Thyroid gland (tissue), 4 donors: ENCODE data around the gene GALNT14. TPM values are rescaled to one million over a fixed set of nuclear protein-coding genes. Genes with fewer than 3 reads are reported as not detected.

Source experiments
- DNase-seq, 2 donors: peaks; one replicate each; pipeline ENCODE4 v3.0.0-alpha.2; 2019
- H3K27ac ChIP-seq, 3 donors: fragments of 200-600 bp; sonication (generic); 1 replicate in 2 of 3; 2 replicates in 1 of 3; pipeline ENCODE4 v1.5.1; 2016 to 2019; ENCODE audit warnings: mild to moderate bottlenecking in 1 of 3, moderate library complexity in 1 of 3
- H3K27me3 ChIP-seq: fragments of 200-600 bp; sonication (generic); one replicate; pipeline ENCODE4 v1.5.1; 2019
- H3K36me3 ChIP-seq, 2 donors: fragments of 200-600 bp; sonication (generic); one replicate each; pipeline ENCODE4 v1.5.1; 2016 to 2019
- H3K4me1 ChIP-seq, 2 donors: fragments of 200-600 bp; sonication (generic); one replicate each; pipeline ENCODE4 v1.5.1; 2017 to 2019
- H3K4me3 ChIP-seq, 3 donors: fragments of 200-600 bp; sonication (generic); replicated peaks in 1 of 3; 1 replicate in 2 of 3; 2 replicates in 1 of 3; pipeline ENCODE4 v1.5.1; 2016; ENCODE audit warnings: mild to moderate bottlenecking in 1 of 3
- H3K9me3 ChIP-seq: fragments of 200-600 bp; sonication (generic); one replicate; pipeline ENCODE4 v1.5.1; 2017
- POLR2A ChIP-seq, 2 donors: fragments of 450-650 bp; IDR thresholded peaks; one replicate each; pipeline ENCODE4 v1.6.1; 2017; ENCODE audit warnings: antibody characterized with exemption in 2 of 2, mild to moderate bottlenecking in 2 of 2, moderate library complexity in 1 of 2
- WGBS, 2 donors: methylation state at CpG; one replicate each; pipeline ENCODE4 v1.1.5; 2017; 5-methylcytosine and 5-hydroxymethylcytosine counted together
- intact Hi-C: fragments of 100-400 bp; cut with DNase I; formaldehyde crosslinking; loops from one replicate; pipeline ENCODE4 v1.15.1; 2023
- total RNA-seq, 4 donors: library from RNA; depleted of rRNA; stranded (reverse); fragments of >200 nt; gene quantifications; one replicate each; pipeline ENCODE4 v1.2.3, GENCODE V29; 2016
- TF ChIP-seq, protein P1 (sequence below), 6 experiments: fragments of 200-600 bp in 3 of 6; fragments of 450-650 bp in 3 of 6; sonication (generic) in 3 of 6; IDR thresholded peaks; one replicate each; pipeline ENCODE4 v1.5.1; 2016 to 2019; ENCODE audit warnings: antibody characterized with exemption in 6 of 6, mild to moderate bottlenecking in 2 of 6, inconsistent platforms in 1 of 6, moderate library complexity in 1 of 6

GALNT14 gene
- total RNA-seq, 4 donors from 2014 or later = 0.54 to 5.1 (median 1.1) TPM

DNA sequence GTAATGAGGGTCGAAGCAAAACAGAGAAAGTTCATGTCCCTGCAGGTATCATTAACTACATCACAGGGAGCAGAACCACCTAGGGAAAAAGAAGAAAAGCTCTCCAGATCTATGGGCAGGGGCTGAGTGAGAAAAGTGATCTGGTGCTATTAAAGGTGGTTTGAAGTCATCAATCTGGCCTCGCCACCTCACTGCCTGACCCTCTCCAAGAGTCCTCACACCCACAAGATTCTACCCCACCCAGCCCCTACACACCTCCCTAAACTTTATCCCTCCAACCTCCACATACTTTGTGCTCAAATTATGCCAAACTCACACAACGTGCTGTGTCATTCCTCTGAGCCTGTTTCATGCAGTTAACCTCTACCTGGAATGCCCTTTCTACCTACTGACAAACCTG, 2.2 kb downstream of the GALNT14 start:
- 53 to 62% methylated on average over 3 of the region's 3 CpGs for WGBS, 2 donors
- no peak overlapping the region for H3K4me3 ChIP-seq
- intact Hi-C loops = no loop called here
- peaks cover 6 to 14% of the 10 kb centered on the region in 2 donors for H3K4me1 ChIP-seq
- H3K9me3 ChIP-seq = no peaks in the 10 kb centered on the region
- H3K36me3 ChIP-seq = no peaks in the 10 kb centered on the region
- no peak for TF ChIP-seq POLR2A (IDR thresholded peaks at IDR 0.05)
- TF ChIP-seq, protein P1, sequence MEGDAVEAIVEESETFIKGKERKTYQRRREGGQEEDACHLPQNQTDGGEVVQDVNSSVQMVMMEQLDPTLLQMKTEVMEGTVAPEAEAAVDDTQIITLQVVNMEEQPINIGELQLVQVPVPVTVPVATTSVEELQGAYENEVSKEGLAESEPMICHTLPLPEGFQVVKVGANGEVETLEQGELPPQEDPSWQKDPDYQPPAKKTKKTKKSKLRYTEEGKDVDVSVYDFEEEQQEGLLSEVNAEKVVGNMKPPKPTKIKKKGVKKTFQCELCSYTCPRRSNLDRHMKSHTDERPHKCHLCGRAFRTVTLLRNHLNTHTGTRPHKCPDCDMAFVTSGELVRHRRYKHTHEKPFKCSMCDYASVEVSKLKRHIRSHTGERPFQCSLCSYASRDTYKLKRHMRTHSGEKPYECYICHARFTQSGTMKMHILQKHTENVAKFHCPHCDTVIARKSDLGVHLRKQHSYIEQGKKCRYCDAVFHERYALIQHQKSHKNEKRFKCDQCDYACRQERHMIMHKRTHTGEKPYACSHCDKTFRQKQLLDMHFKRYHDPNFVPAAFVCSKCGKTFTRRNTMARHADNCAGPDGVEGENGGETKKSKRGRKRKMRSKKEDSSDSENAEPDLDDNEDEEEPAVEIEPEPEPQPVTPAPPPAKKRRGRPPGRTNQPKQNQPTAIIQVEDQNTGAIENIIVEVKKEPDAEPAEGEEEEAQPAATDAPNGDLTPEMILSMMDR (IDR thresholded peaks at IDR 0.05) = no peak
- no peak for DNase-seq
- H3K27ac ChIP-seq = no peak overlapping the region
- H3K27me3 ChIP-seq = no peaks in the 10 kb centered on the region

DNA sequence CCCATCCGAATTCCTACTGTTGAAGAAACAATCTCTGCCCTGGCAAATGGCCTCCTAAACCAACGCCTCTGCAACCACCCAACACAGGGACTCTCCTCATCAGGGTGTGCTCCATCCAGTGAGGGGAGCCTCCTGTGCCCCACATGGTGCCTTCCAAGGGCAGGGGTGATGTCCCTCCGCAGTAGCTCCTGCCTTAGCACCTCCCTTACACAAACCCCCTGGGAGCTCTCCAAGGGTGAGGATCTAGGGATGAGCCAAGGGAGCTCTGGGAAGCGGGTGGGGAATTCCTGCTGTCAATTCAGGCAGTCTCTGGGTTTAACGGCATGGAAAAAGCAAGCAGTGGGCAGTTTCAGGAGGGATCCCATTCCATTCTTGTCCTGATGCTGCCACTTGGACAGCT, 3.8 kb downstream of the GALNT14 start:
- Histone ChIP-seq H3K4me3 (no peak overlapping the region), H3K27ac (no peak overlapping the region), H3K9me3 (no peaks in the 10 kb centered on the region), H3K36me3 (no peaks in the 10 kb centered on the region), H3K4me1 (peaks cover 6 to 14% of the 10 kb centered on the region in 2 donors), H3K27me3 (no peaks in the 10 kb centered on the region)
- no peak for DNase-seq
- 75 to 80% methylated on average over 5 of the region's 5 CpGs for WGBS, 2 donors
- TF ChIP-seq, protein P1 (IDR thresholded peaks at IDR 0.05) = no peak
- no peak for TF ChIP-seq POLR2A (IDR thresholded peaks at IDR 0.05)
- intact Hi-C loops = no loop called here

DNA sequence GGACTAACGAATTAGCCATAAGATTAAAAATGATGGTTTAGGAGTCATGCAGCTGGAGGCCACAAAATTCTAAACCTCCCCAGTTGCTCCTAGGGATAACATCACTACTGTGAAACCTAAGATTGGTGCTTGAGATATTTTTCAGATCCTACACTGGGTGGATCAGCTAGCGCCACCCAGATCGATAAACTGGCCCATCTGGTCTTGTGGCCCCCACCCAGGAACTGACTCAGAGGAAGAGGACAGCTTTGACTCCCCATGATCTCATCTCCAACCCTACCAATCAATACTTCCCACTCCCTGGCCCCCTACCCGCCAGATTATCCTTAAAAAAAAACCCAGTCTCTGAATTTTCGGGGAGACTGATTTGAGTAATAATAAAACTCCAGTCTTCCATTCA, 5.5 kb downstream of the GALNT14 start:
- Histone ChIP-seq H3K36me3 (no peaks in the 10 kb centered on the region), H3K4me1 (peaks cover 0 to 9% of the 10 kb centered on the region in 2 donors), H3K27me3 (no peaks in the 10 kb centered on the region), H3K4me3 (no peak overlapping the region), H3K9me3 (no peaks in the 10 kb centered on the region), H3K27ac (no peak overlapping the region)
- no peak for TF ChIP-seq POLR2A (IDR thresholded peaks at IDR 0.05)
- TF ChIP-seq, protein P1 (IDR thresholded peaks at IDR 0.05) = no peak
- WGBS, 2 donors = 91 to 93% methylated on average over 5 of the region's 5 CpGs
- DNase-seq = no peak
- intact Hi-C loops = no loop called here

DNA sequence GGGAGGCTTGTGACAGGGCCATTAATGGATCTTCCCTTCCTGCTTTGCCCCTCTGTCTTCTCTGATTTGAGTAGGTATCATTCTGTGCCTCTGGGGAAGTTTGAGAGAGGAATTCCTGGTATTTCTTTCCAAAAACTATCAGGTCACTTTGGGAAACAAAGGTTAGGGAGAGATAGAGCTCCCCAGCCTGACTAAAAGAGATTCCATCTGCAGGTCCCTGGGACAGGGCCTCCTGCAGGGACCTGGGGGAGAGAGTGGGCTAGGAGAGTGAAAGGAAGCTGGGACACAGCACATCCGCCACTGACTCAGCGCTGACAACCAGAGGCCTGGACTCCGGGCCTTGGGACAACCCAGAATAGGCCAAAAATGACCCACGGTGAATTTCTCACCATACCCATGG, 6.4 kb downstream of the GALNT14 start:
- no peak for TF ChIP-seq POLR2A (IDR thresholded peaks at IDR 0.05)
- TF ChIP-seq, protein P1 (IDR thresholded peaks at IDR 0.05) = no peak

DNA sequence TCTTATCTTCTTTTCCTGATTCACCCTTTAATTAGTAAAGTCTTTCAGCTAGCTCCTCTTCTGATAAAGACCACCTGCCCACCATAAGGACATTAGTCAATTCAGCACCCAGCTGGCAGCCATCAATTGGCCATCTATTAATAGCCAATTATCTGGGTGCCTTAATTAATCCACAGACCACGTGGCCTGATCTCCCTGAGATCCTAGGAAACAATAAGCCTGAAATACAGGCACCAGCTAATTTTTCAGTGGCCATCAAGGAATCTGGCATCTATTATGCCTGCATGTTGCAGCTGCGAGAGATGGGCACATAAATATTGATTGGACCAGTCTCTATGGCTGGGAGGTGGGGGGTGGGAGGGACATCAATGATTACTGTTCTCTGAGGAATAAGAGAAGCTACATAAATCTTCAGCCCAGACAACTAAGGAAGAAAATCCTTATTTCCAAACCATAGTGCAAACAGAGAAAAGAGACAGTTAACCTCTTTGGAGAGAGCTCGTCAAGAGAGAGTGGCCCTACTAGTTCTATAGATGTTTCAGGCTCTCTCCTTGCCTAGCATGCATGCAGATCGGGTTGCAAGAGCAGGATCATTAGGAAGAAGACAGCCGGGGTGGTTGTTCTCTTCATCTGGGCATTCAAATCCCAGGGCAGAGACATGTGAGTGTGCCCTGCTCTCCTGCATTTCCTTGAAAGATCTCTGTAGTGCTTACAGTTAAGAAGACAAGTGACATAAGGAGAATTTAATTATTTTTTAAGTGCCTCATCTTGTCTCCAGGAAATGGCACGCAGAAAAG, 8.7 kb downstream of the GALNT14 start:
- Histone ChIP-seq H3K4me3 (no peak overlapping the region), H3K27ac (no peak overlapping the region), H3K27me3 (no peaks in the 10 kb centered on the region), H3K36me3 (no peaks in the 10 kb centered on the region), H3K4me1 (no peaks in the 10 kb centered on the region), H3K9me3 (no peaks in the 10 kb centered on the region)
- TF ChIP-seq, protein P1 (IDR thresholded peaks at IDR 0.05) = no peak
- no peak for TF ChIP-seq POLR2A (IDR thresholded peaks at IDR 0.05)
- intact Hi-C loops = no loop called here
- 61 to 63% methylated on average over 6 of the region's 6 CpGs for WGBS, 2 donors
- no peak for DNase-seq

More for the DNA sequence above, 6.4 kb downstream of the GALNT14 start:
- no peak for DNase-seq
- 78 to 88% methylated on average over 4 of the region's 4 CpGs for WGBS, 2 donors
- H3K36me3 ChIP-seq = no peaks in the 10 kb centered on the region
- H3K27me3 ChIP-seq = no peaks in the 10 kb centered on the region
- H3K9me3 ChIP-seq = no peaks in the 10 kb centered on the region
- H3K4me1 ChIP-seq = no peaks in the 10 kb centered on the region
- intact Hi-C loops = no loop called here
- no peak overlapping the region for H3K27ac ChIP-seq
- H3K4me3 ChIP-seq = no peak overlapping the region
